Progenitor cell of endocrine pancreas (in vitro differentiated cells): ENCODE measurements around the gene KLHL36. TPM values are rescaled to one million over a fixed set of nuclear protein-coding genes. Genes with fewer than 3 reads are reported as not detected.

Experiments used
- DNase-seq: peaks from one replicate; pipeline ENCODE4 v3.0.0; 2021; ENCODE audit warnings: low spot score; ENCODE audit not compliant: unreplicated experiment
- H3K27ac Mint-ChIP-seq: 2 replicates; pipeline ENCODE4 v1.8.0; 2021; ENCODE audit warnings: mild to moderate bottlenecking, moderate library complexity, mixed read lengths
- H3K27me3 Mint-ChIP-seq: 2 replicates; pipeline ENCODE4 v1.8.0; 2021; ENCODE audit warnings: mixed read lengths
- H3K36me3 Mint-ChIP-seq: 2 replicates; pipeline ENCODE4 v1.8.0; 2022; ENCODE audit warnings: mixed read lengths; ENCODE audit not compliant: insufficient read depth
- H3K4me1 Mint-ChIP-seq: 2 replicates; pipeline ENCODE4 v1.8.0; 2021; ENCODE audit warnings: low read depth, mixed read lengths
- H3K4me3 Mint-ChIP-seq: 2 replicates; pipeline ENCODE4 v1.8.0; 2021; ENCODE audit warnings: low read depth, mild to moderate bottlenecking, moderate library complexity, mixed read lengths
- H3K9me3 Mint-ChIP-seq: 2 replicates; pipeline ENCODE4 v1.8.0; 2021; ENCODE audit warnings: low read depth, mixed read lengths
- CTCF ChIP-seq: fragments of 200-600 bp; sonication (generic); IDR thresholded peaks from one replicate; pipeline ENCODE4 v1.5.0; 2021; ENCODE audit warnings: antibody characterized with exemption, mild to moderate bottlenecking; ENCODE audit not compliant: unreplicated experiment
- total RNA-seq: library from RNA; stranded (reverse); gene quantifications from 2 replicates; pipeline ENCODE4 v1.2.1, GENCODE V29; 2021

KLHL36 gene
- total RNA-seq, 1 donor from 2014 or later, result 43.2 TPM

DNA sequence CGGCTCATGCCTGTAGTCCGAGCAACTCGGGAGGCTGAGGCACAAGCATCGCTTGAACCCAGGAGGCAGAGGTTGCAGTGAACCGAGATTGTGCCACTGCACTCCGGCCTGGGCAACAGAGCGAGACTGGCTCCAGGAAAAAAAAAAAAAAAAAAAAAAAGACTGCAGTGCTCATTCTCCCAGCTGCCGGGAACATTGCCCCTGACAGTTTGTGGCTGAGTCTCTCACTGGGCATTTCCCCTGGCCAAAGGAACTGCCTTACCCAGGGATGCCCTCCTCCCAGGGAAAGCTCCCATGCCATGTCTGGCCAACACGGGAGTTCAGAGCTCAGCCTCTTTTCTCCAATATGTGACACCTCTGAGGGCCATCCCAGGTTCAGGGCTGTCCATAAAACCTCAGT lies 30.2 kb downstream of the KLHL36 start:
- Mint-ChIP-seq H3K27me3 (peaks cover 21% of the 10 kb centered on the region), H3K4me1 (no peaks in the 10 kb centered on the region), H3K4me3 (no peak overlapping the region), H3K9me3 (no peaks in the 10 kb centered on the region), H3K27ac (no peak overlapping the region), H3K36me3 (no peaks in the 10 kb centered on the region)
- DNase-seq, result no peak
- no peak for TF ChIP-seq CTCF

DNA sequence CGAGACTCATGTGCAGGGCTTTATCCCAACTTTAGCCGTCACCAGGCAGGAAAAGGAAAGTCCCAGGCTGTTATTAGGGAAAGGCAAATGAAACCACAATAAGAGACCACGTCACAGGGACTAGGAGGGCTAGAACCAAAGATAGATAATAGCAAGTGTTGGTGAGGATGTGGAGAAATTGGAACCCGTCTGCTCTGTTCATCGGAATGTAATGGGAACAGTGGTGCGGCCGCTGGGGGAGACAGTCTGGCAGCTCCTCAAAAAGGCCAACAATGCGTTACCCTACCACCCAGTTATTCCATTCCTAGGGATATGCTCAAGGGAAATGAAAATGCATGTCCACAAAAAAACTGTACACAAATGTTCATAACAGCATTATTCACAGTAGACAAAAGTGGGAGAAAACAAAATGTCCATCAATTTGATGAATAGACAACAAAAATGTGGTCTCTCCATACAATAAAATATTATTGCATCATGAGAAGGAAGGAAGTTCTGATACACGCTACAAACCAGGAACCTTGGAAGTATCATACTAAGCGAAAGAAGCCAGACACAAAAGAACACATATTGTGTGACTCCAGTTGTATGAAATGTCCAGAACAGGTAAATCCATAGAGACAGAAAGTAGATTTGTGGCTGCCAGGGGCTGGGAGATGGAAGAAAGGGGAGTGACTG lies 32.0 kb downstream of the KLHL36 start:
- Mint-ChIP-seq H3K9me3 (no peaks in the 10 kb centered on the region), H3K27me3 (peaks cover 32% of the 10 kb centered on the region), H3K36me3 (no peaks in the 10 kb centered on the region), H3K4me3 (no peak overlapping the region), H3K4me1 (no peaks in the 10 kb centered on the region), H3K27ac (no peak overlapping the region)
- TF ChIP-seq CTCF, result no peak
- DNase-seq, result no peak

DNA sequence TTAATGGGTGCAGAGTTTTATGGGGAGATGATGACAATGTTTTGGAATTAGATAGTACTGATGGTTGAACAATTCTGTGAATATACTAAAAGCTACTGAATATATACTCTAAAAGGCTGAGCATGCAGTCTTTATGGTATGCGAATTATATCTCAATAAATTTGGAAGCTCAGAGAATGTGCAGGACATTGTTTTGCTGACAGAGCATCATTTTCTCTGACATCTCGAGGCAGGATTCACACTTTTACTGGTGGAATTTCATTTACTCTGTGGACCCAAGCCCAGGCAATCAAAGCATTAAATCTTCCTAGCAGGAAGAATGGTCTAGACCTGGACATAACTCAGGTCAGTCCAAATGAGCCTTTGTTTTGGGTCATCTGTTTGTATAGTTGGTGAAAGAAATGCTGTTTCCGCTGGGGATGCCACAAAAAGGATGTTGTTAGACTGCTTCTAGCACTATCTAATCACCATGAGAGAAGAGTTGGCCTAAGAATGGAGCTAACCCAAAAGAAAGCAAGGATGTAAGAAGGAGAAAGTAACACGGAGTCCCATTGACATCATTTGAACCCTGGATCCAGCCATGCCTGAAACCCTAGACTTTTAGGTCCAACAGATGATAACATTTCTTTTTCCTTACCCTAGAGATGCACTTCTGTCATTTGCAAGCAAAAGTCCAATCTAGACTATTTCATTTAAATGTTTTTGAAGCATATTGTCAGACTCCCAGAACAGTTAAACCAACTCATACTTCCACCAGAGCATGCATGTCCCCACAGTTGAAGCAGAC lies 32.7 kb downstream of the KLHL36 start:
- TF ChIP-seq CTCF, result no peak
- Mint-ChIP-seq H3K4me1 (no peaks in the 10 kb centered on the region), H3K36me3 (no peaks in the 10 kb centered on the region), H3K27ac (no peak overlapping the region), H3K9me3 (no peaks in the 10 kb centered on the region), H3K4me3 (no peak overlapping the region), H3K27me3 (peaks cover 32% of the 10 kb centered on the region)
- DNase-seq, result no peak

DNA sequence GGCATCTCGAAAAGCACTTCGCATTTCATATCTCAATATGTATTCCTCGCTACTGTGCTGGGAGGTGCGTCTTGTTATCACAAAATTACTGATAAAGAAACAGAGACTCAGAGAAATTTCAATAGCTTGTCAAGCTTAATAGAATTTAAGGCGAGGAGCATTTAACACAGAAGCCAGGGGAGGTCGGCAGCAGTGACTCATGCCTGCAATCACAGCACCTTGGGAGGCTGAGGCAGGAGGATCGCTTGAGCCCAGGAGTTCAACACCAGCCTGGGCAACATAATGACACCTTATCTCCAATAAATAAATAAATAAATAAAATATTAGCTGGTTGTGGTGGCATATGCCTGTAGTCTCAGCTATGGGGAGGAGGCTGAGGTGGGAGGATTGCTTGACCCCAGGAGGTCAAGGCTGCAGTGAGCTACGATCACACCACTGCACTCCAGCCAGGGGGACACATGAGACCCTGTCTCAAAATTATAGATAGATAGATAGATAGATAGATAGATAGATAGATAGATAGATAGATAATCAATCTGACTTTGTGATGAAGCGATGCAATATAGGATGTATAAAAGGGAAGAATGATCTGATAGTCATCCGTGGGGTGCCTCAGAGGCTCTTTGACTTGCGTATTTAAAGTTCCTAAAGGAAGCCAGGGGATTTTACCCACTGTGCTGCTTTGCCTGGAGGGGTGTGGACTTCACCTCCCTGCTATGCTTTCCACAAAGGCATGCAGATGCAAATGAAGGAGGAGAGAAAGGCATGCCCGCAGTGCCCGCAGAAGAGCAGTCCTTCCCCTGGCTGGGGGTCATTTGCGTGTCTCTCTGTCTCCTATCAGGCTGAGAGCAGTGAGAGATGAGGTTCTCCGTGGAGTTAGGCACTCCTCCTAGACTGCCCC lies 35.6 kb downstream of the KLHL36 start:
- no peak for TF ChIP-seq CTCF
- no peak overlapping the region for H3K27ac Mint-ChIP-seq

DNA sequence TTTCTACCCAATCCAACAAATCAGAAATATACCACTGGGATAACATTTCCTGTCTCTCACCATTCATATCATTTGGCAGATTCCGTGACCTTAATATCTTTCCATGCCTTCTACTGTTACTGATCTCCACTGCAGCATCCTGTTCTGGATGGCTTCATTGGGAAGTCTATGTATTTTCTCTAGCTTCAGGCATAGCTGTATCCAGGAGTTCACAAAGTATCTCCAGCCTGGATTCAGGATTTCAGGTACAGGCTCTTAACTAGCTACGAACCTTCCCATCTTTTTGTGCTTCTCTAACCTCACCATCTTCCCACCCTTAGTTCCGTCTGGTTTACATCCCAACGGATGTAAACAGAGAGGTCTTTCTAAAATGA lies 36.3 kb downstream of the KLHL36 start:
- no peak overlapping the region for H3K4me3 Mint-ChIP-seq
- H3K27ac Mint-ChIP-seq, result no peak overlapping the region
- H3K9me3 Mint-ChIP-seq, result no peaks in the 10 kb centered on the region
- no peak for DNase-seq
- H3K4me1 Mint-ChIP-seq, result peaks cover 3% of the 10 kb centered on the region
- TF ChIP-seq CTCF, result no peak
- H3K36me3 Mint-ChIP-seq, result no peaks in the 10 kb centered on the region
- H3K27me3 Mint-ChIP-seq, result peaks cover 23% of the 10 kb centered on the region

More for the DNA sequence above, 35.6 kb downstream of the KLHL36 start:
- H3K27me3 Mint-ChIP-seq, result peaks cover 23% of the 10 kb centered on the region
- no peak for DNase-seq
- H3K36me3 Mint-ChIP-seq, result no peaks in the 10 kb centered on the region
- no peaks in the 10 kb centered on the region for H3K9me3 Mint-ChIP-seq
- H3K4me3 Mint-ChIP-seq, result no peak overlapping the region
- H3K4me1 Mint-ChIP-seq, result peaks cover under 1% of the 10 kb centered on the region
